ENCODE data around the gene APOE.
"Not testable (repeated sequence)": the region's sequence is repeated elsewhere in the genome, so short reads cannot be mapped to it uniquely, and the experiment has no call there.

The APOE gene

DNA sequence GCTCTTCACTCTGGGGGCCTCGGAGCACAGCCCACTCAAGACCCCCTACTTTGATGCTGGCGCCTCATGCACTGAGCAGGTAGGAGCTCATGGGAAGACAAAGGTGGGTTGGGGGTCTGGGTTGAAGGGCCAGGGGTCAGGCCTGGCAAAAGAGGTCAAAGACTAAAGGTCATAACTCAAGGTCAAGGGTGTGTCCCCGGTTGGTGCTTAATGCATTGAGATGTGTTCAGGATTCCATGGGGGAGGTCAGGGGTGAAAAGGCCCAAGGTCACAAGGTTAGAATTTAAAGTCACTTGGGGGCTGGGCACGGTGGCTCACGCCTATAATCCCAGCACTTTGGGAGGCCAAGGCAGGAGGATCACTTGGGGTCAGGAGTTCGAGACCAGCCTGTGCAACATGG lies 19.5 kb upstream of the APOE start:
- DNase-seq: no peak

DNA sequence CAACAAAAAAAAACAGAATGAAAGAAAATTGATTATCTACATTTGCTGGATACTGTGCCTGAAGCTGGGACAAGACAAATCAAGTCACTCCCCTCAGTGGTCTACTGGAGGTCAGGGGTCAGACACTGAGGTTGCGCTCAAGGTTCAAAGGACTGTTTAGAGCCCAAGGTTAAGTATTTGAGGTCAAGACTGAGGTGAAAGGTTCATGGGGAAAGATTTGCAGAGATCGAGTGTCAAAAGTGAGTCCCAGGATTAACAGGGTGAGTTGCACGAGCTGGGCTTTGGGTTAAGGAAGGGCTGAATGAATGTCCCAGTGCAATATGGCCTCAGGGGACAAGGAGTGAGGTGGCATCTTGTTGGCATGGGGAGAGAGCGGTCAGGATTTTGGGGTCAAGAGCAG lies 17.9 kb upstream of the APOE start:
- DNase-seq: no peak

- not testable (repeated sequence) for DNase-seq
Observed at GRCh38 chr19:44888335-44888734, 17.3 kb upstream of the APOE start.

DNA sequence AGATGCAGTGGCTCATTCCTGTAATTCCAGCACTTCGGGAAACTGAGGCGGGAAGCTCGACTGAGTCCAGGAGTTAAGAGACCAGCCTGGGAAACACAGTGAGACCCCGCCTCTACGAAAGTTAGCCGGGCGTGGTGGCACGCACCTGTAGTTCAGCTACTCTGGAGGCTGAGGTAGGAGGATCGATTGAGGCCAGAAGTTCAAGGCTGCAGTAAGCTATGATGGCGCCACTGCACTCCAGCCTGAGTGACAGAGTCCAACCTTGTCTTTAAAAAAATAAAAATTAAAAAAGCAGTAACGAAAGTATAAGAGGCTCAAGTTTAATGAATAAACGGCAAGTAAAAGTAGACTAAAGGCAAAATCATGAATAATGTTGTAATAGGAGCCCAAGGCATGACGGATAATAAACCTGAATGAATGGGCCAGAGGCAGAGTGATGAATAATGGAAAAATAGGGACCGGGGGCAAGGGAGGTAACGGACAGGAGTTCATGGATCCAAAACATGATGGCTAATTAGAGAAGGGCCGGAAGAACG lies 15.7 kb upstream of the APOE start:
- DNase-seq: no peak

DNA sequence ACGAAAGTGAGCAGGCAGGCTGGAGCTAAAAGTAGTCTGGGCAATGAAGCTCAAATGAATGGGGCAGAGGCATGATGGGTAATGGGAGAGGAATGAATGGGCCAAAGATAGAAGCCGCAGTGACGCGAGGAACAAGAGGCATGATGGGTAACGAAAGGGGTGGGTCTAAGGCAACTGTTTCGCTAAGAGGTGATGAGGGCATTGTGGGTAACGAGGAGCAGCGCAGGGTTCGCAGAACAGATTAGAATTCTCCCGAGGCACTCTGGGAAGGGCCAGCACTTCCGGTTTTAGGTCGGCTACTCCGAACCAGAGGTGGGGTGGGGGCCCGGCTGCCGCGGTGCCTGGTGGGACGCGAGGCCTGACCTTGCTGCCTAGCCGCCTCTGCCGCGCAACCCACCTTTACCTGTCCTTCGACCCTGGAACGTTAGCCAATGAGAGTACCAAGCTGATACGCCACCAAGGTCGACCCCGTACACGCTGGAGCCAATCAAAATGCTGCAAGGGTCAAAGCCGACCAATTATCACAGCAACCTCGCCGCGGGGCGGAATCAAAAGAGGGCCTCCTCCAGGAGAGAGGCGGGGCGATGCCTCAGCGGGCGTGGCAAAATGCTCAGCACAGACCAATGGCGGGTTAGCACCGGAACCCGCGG lies 15.1 kb upstream of the APOE start:
- DNase-seq: peak; percentile 100

GRCh38 chr19:44891016-44891882 lies 14.3 kb upstream of the APOE start, which contains the start of gene TOMM40:
TOMM40 (plus strand) TSS chr19:44891254; CDS start chr19:44891416, 162 bp downstream.
- peak; percentile 58 to 100 (median 100) for DNase-seq

DNA sequence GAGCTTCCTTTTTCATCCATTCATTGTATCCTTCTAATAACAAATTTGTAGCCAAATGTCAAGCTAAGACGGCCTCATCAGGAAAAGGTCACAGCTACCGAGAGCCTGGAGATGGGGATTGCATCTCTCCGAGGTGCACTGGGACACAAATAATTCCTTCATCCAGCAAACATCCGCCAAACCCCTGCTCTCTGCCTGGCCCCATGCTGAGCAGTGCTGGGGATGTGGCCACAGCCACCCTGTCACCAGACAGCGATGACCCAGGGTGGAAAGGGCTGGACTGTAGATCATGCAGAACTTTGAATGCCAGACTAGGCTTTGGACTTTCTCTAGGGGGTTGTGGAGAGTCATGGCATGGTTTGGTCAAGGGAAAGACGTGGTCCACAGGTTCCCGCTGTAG lies 12.7 kb upstream of the APOE start:
- no peak for DNase-seq

- no peak for DNase-seq
Observed at GRCh38 chr19:44893332-44894051, 12.1 kb upstream of the APOE start.

- no peak for DNase-seq
Observed at GRCh38 chr19:44894052-44894400, 11.6 kb upstream of the APOE start.

DNA sequence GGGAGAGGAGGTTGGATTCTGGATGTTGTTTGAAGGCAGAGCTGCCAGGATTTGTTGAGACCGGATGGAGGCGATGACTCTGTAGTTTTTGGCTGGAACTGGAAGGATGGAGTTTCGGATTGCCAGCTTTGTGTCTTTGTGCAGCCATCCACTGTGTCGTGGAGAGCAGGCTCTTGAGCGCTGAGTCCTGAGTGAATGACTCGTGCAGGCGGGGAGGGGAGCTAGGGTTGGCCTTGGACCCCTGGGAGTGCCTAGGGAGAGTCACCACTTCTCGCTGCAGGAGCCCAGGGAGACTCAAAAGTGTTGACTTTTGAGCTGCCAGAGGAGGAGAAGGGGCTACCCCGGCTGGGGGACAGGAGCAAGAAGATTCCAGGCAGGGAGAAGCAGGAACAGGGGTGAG lies 10.7 kb upstream of the APOE start:
- DNase-seq: no peak

DNA sequence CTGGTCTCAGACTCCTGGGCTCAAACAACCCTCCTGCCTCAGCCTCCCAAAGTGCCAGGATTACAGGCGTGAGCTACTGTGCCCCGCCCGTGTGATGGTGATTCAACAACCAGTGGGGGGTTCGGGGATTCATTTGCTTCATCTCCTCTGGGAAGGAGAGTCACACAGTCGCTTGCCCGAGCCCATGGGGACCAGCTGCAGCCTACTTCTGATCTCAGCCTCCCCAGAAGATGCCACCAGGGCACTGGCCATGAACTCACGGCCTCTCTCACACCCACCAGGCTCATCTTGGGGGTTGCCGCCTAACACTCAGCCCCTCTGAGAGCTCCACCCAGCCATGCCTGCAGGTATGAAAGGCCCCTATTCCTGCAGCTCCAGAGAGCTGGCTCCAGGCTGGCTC lies 7.8 kb upstream of the APOE start:
- no peak for DNase-seq

- DNase-seq: no peak
Observed at GRCh38 chr19:44900328-44901244, 5.0 kb upstream of the APOE start.

- no peak for DNase-seq
Observed at GRCh38 chr19:44903216-44903601, 2.4 kb upstream of the APOE start.

DNA sequence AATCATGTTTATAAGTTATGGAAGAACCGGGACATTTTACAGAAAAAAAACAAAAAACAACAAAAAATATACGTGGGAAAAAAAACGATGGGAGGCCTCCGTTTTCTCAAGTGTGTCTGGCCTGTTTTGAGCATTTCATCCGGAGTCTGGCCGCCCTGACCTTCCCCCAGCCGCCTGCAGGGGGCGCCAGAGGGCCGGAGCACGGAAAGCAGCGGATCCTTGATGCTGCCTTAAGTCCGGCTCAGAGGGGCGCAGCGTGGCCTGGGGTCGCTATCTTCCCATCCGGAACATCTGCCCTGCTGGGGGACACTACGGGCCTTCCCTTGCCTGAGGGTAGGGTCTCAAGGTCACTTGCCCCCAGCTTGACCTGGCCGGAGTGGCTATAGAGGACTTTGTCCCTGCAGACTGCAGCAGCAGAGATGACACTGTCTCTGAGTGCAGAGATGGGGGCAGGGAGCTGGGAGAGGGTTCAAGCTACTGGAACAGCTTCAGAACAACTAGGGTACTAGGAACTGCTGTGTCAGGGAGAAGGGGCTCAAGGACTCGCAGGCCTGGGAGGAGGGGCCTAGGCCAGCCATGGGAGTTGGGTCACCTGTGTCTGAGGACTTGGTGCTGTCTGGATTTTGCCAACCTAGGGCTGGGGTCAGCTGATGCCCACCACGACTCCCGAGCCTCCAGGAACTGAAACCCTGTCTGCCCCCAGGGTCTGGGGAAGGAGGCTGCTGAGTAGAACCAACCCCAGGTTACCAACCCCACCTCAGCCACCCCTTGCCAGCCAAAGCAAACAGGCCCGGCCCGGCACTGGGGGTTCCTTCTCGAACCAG lies 1.8 kb upstream of the APOE start:
- DNase-seq: peak; percentile 7 to 65 (median 30)

DNA sequence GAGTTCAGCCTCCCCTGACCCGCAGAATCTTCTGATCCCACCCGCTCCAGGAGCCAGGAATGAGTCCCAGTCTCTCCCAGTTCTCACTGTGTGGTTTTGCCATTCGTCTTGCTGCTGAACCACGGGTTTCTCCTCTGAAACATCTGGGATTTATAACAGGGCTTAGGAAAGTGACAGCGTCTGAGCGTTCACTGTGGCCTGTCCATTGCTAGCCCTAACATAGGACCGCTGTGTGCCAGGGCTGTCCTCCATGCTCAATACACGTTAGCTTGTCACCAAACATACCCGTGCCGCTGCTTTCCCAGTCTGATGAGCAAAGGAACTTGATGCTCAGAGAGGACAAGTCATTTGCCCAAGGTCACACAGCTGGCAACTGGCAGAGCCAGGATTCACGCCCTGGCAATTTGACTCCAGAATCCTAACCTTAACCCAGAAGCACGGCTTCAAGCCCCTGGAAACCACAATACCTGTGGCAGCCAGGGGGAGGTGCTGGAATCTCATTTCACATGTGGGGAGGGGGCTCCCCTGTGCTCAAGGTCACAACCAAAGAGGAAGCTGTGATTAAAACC lies 1.1 kb upstream of the APOE start:
- peak in 1 of 3 experiments; percentile 13 for DNase-seq

GRCh38 chr19:44907613-44908012 lies 2.0 kb downstream of the APOE start:
- no peak for DNase-seq

- DNase-seq: no peak
Observed at GRCh38 chr19:44908074-44908835, 2.7 kb downstream of the APOE start.

- no peak for DNase-seq
Observed at GRCh38 chr19:44908836-44909261, 3.3 kb downstream of the APOE start.

DNA sequence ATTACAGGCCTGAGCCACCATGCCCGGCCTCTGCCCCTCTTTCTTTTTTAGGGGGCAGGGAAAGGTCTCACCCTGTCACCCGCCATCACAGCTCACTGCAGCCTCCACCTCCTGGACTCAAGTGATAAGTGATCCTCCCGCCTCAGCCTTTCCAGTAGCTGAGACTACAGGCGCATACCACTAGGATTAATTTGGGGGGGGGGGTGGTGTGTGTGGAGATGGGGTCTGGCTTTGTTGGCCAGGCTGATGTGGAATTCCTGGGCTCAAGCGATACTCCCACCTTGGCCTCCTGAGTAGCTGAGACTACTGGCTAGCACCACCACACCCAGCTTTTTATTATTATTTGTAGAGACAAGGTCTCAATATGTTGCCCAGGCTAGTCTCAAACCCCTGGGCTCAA lies 4.2 kb downstream of the APOE start:
- DNase-seq: no peak

DNA sequence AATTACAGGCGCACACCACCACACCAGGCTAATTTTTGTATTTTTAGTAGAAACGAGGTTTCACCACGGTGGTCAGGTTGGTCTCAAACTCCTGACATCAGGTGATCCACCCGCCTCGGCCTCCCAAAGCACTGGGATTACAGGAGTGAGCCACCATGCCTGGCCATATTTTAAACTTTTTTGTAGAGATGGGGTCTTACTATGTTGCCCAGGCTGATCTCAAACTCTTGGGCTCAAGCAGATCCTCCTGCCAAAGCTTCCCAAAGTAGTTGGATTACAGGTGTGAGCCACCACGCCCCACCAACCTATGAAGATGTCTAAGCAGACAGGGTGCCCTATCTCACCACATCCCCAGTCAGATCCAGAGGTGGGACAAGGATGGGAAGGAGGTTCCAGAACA lies 6.3 kb downstream of the APOE start:
- not testable (repeated sequence) for DNase-seq
